ENCODE data around the gene MPHOSPH10.
"Not testable (repeated sequence)": the region's sequence is repeated elsewhere in the genome, so short reads cannot be mapped to it uniquely, and the experiment has no call there.

DNA sequence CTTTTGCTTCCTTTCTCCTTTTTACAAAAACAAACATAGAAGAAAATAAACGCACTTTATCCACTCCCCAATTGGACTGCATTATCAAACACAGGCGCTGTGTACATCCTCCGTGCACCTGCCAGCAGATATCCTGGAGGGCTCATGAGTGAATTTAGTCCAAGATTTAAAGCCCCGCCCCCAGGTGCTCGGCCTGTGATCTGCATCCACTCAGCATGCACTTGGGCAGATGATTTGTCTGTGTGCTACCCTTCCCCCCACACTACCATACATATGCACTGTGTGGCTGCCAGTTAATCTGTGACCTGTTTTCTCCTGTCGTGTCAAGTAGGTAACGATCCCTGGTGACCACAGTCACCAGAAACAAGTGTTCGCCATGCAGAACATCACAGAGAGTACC, 48.4 kb downstream of the MPHOSPH10 start:
- TF ChIP-seq, protein P1, sequence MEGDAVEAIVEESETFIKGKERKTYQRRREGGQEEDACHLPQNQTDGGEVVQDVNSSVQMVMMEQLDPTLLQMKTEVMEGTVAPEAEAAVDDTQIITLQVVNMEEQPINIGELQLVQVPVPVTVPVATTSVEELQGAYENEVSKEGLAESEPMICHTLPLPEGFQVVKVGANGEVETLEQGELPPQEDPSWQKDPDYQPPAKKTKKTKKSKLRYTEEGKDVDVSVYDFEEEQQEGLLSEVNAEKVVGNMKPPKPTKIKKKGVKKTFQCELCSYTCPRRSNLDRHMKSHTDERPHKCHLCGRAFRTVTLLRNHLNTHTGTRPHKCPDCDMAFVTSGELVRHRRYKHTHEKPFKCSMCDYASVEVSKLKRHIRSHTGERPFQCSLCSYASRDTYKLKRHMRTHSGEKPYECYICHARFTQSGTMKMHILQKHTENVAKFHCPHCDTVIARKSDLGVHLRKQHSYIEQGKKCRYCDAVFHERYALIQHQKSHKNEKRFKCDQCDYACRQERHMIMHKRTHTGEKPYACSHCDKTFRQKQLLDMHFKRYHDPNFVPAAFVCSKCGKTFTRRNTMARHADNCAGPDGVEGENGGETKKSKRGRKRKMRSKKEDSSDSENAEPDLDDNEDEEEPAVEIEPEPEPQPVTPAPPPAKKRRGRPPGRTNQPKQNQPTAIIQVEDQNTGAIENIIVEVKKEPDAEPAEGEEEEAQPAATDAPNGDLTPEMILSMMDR (IDR thresholded peaks at IDR 0.05; ENCODE audit: borderline replicate concordance, extremely low read depth, low read length, poor library complexity, severe bottlenecking) = not testable (repeated sequence)
- not testable (repeated sequence) for TF ChIP-seq EZH2 (IDR thresholded peaks at IDR 0.05; ENCODE audit: borderline replicate concordance, low read depth, low read length, severe bottlenecking)

Measured in DND-41 (cell line).